A673 (cell line): ENCODE results near the gene SHC3. TPM values are rescaled to one million over a fixed set of nuclear protein-coding genes. Genes with fewer than 3 reads are reported as not detected.

ENCODE experiments used
- BruUV-seq: library from RNA; stranded (reverse); fragments of 400-500 nt; replicated peaks from 2 replicates; lab custom pipeline; 2021; lab: Mats Ljungman, UMichigan
- CTCF ChIA-PET: fragments of 300-600 bp; sonication (Branson Sonifier 250); formaldehyde crosslinking; loops from one replicate; lab custom pipeline; 2022; ENCODE audit warnings: antibody characterized with exemption; lab: Charles Lee
- POLR2A ChIA-PET: fragments of 300-600 bp; sonication (Branson Sonifier 250); formaldehyde crosslinking; loops from one replicate; lab custom pipeline; 2022; ENCODE audit warnings: antibody characterized with exemption; ENCODE audit not compliant: low non-redundant PET; lab: Charles Lee
- DNase-seq: peaks from one replicate; pipeline ENCODE4 v3.0.0-alpha.2; 2015; ENCODE audit warnings: low spot score
- H3K27ac ChIP-seq: fragments of 200-600 bp; sonication (generic); 2 replicates; pipeline ENCODE4 v1.5.1; 2016; ENCODE audit warnings: mixed run types, low read depth, mild to moderate bottlenecking, mixed read lengths, antibody characterized with exemption, low read length; ENCODE audit not compliant: poor library complexity, severe bottlenecking
- H3K27me3 ChIP-seq: fragments of 200-600 bp; sonication (generic); replicated peaks from 2 replicates; pipeline ENCODE4 v1.6.1; 2017; ENCODE audit warnings: mixed run types, low read depth, mild to moderate bottlenecking, mixed read lengths, antibody characterized with exemption, low read length; ENCODE audit not compliant: insufficient read depth, poor library complexity
- H3K36me3 ChIP-seq: fragments of 200-600 bp; sonication (generic); 2 replicates; pipeline ENCODE4 v1.6.1; 2016; ENCODE audit warnings: mixed run types, mild to moderate bottlenecking, mixed read lengths, antibody characterized with exemption, low read length; ENCODE audit not compliant: insufficient read depth, poor library complexity, severe bottlenecking
- H3K4me1 ChIP-seq: fragments of 200-600 bp; sonication (generic); 2 replicates; pipeline ENCODE4 v1.6.1; 2017; ENCODE audit warnings: mixed run types, mild to moderate bottlenecking, mixed read lengths, antibody characterized with exemption, low read length; ENCODE audit not compliant: insufficient read depth, poor library complexity, severe bottlenecking
- H3K4me3 ChIP-seq: fragments of 200-600 bp; sonication (generic); 2 replicates; pipeline ENCODE4 v1.5.1; 2016; ENCODE audit warnings: low read depth, mixed run types, mild to moderate bottlenecking, mixed read lengths, low read length; ENCODE audit not compliant: poor library complexity, severe bottlenecking
- H3K9me3 ChIP-seq: fragments of 200-600 bp; sonication (generic); 2 replicates; pipeline ENCODE4 v1.6.1; 2016; ENCODE audit warnings: mixed run types, low read depth, mild to moderate bottlenecking, mixed read lengths, antibody characterized with exemption, low read length; ENCODE audit not compliant: poor library complexity, severe bottlenecking
- EZH2 ChIP-seq: fragments of 200-600 bp; sonication (generic); IDR thresholded peaks from 2 replicates; pipeline ENCODE4 v1.6.1; 2017; ENCODE audit warnings: borderline replicate concordance, low read depth, mild to moderate bottlenecking, mixed read lengths, antibody characterized with exemption, low read length; ENCODE audit not compliant: poor library complexity, severe bottlenecking
- intact Hi-C: fragments of 100-400 bp; cut with micrococcal nuclease; formaldehyde crosslinking; loops from one replicate; pipeline ENCODE4 v1.10.0; 2022; ENCODE audit not compliant: unreplicated experiment
- total RNA-seq: library from RNA; stranded (reverse); gene quantifications from 2 replicates; pipeline ENCODE4 v1.2.3, GENCODE V29; 2021
- TF ChIP-seq, protein P1 (sequence below): fragments of 300-800, 200-600 bp; sonication (generic); conservative IDR thresholded peaks from 2 replicates; pipeline ENCODE4 v1.5.1; 2017; ENCODE audit warnings: low read depth, mild to moderate bottlenecking, antibody characterized with exemption, low read length, moderate library complexity, mixed read lengths

SHC3 gene
- total RNA-seq, 1 experiment from 2014 or later = 6.6 TPM

DNA sequence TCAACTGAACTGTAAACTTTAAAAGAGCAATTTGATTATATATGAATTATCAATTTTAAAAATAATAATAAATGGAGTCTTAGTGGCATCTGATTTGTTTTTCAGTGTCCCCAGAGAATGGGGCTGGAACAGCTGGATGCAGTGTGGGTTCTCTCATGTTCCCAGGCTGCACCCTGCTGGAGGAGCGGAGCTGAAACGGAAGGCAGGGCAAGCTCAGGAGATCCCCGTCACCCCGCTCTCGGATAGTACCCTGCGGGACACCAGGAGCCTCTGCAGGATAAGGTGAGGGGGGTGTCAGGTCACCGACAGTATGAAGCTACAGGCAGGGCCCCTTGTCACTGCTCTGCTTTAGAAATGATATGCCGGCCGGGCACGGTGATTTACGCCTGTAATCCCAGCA lies 130.0 kb downstream of the SHC3 start:
- Histone ChIP-seq H3K9me3 (no peaks in the 10 kb centered on the region), H3K27ac (no peak overlapping the region), H3K4me1 (no peaks in the 10 kb centered on the region), H3K4me3 (no peak overlapping the region), H3K36me3 (no peaks in the 10 kb centered on the region), H3K27me3 (no peaks in the 10 kb centered on the region)
- intact Hi-C loops = no loop called here
- POLR2A ChIA-PET = no interaction called here
- BruUV-seq = no TSS peak
- CTCF ChIA-PET = no interaction called here
- peak; percentile 15 for DNase-seq
- TF ChIP-seq EZH2 = no peak
- TF ChIP-seq, protein P1, sequence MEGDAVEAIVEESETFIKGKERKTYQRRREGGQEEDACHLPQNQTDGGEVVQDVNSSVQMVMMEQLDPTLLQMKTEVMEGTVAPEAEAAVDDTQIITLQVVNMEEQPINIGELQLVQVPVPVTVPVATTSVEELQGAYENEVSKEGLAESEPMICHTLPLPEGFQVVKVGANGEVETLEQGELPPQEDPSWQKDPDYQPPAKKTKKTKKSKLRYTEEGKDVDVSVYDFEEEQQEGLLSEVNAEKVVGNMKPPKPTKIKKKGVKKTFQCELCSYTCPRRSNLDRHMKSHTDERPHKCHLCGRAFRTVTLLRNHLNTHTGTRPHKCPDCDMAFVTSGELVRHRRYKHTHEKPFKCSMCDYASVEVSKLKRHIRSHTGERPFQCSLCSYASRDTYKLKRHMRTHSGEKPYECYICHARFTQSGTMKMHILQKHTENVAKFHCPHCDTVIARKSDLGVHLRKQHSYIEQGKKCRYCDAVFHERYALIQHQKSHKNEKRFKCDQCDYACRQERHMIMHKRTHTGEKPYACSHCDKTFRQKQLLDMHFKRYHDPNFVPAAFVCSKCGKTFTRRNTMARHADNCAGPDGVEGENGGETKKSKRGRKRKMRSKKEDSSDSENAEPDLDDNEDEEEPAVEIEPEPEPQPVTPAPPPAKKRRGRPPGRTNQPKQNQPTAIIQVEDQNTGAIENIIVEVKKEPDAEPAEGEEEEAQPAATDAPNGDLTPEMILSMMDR = no peak

DNA sequence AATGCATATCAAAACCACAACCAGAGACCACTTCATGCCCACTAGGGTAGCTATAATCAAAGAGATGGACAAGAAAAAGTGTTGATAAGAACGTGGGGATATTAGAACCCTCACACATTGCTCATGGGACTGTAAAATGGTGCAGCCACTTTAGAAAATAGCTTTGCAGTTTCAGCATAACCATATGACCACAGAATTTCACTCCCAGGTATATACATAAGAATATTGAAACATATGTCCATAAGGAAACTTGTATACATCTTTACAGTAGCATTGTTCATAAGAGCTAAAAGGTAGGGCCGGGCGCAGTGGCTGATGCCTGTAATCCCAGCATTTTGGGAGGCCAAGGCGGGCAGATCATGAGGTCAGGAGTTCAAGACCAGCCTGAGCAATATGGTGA lies 131.0 kb downstream of the SHC3 start:
- H3K9me3 ChIP-seq = no peaks in the 10 kb centered on the region
- no peaks in the 10 kb centered on the region for H3K36me3 ChIP-seq
- H3K27ac ChIP-seq = no peak overlapping the region
- intact Hi-C loops = no loop called here
- no peak for TF ChIP-seq EZH2
- TF ChIP-seq, protein P1 = no peak
- no peak overlapping the region for H3K4me3 ChIP-seq
- no peaks in the 10 kb centered on the region for H3K4me1 ChIP-seq
- no peaks in the 10 kb centered on the region for H3K27me3 ChIP-seq
- ChIA-PET POLR2A (interaction anchor here (0.6 kb wide), 1 partner anchor 11 kb away, joined by 6 read pairs; no protein-coding TSS in a partner anchor), CTCF (no interaction called here)
- no peak for DNase-seq
- no TSS peak for BruUV-seq

DNA sequence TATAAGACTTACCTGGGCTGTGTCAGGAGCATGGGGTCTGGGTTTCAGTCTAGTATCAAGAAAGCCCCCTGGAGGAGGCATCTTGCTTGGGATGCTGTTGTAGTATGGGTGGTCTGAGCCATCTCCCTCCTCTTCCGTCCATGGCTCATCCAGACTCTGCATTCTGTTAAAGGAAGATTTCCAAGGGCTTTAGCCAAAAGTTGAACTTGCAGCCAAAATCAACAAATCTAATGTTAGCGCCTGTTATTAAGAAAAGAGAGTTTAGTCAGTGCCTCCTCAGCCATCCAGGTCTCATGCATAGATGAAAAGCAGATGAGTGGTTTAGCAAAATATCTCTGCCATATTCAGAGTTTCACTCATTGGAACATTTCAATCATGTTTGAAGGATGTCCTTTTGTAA lies 131.8 kb downstream of the SHC3 start:
- ChIA-PET POLR2A (no interaction called here), CTCF (no interaction called here)
- no peaks in the 10 kb centered on the region for H3K4me1 ChIP-seq
- no peaks in the 10 kb centered on the region for H3K27me3 ChIP-seq
- intact Hi-C loops = no loop called here
- no peak overlapping the region for H3K27ac ChIP-seq
- TF ChIP-seq, protein P1 = no peak
- TF ChIP-seq EZH2 = no peak
- no peak for DNase-seq
- no peaks in the 10 kb centered on the region for H3K9me3 ChIP-seq
- H3K36me3 ChIP-seq = no peaks in the 10 kb centered on the region
- BruUV-seq = no TSS peak
- H3K4me3 ChIP-seq = no peak overlapping the region
